Fibroblast of lung (primary cell): ENCODE data around the gene PATJ. TPM values are rescaled to one million over a fixed set of nuclear protein-coding genes. Genes with fewer than 3 reads are reported as not detected.
"Not testable (repeated sequence)": the region's sequence is repeated elsewhere in the genome, so short reads cannot be mapped to it uniquely, and the experiment has no call there.

ENCODE experiments used
- DNase-seq, 2 donors: peaks; one replicate each; pipeline versions ENCODE4 v3.0.0 to v3.0.0-alpha.2; 2010; ENCODE audit warnings: low read depth in 2 of 2
- H2AFZ ChIP-seq: 2 replicates; pipeline ENCODE4 v1.5.1; 2012; ENCODE audit warnings: low read length, control low read depth, inconsistent platforms
- H3K27ac ChIP-seq: 2 replicates; pipeline ENCODE4 v1.5.1; 2011; ENCODE audit warnings: low read length, control low read depth; ENCODE audit not compliant: insufficient read depth
- H3K27me3 ChIP-seq: 2 replicates; pipeline ENCODE4 v1.5.1; 2011; ENCODE audit warnings: mild to moderate bottlenecking, low read length; ENCODE audit not compliant: control insufficient read depth, insufficient read depth
- H3K36me3 ChIP-seq: 2 replicates; pipeline ENCODE4 v1.5.1; 2011; ENCODE audit warnings: low read length; ENCODE audit not compliant: control insufficient read depth, insufficient read depth
- H3K4me1 ChIP-seq: 2 replicates; pipeline ENCODE4 v1.5.1; 2011; ENCODE audit warnings: low read length; ENCODE audit not compliant: control insufficient read depth, insufficient read depth; ENCODE audit errors: extremely low read depth
- H3K4me2 ChIP-seq: 2 replicates; pipeline ENCODE4 v1.5.1; 2011; ENCODE audit warnings: low read length, control low read depth; ENCODE audit not compliant: insufficient read depth; ENCODE audit errors: extremely low read depth
- H3K4me3 ChIP-seq, 4 experiments: fragments of 200-600 bp in 1 of 4; sonication (generic) in 1 of 4; replicated peaks in 1 of 4; 2 replicates each; pipeline ENCODE4 v1.5.1; 2011 to 2016; ENCODE audit warnings: low read length in 4 of 4, low read depth in 3 of 4, mild to moderate bottlenecking in 3 of 4, control low read depth in 2 of 4, inconsistent platforms in 1 of 4, mixed read lengths in 1 of 4; ENCODE audit not compliant: insufficient read depth in 1 of 4; ENCODE audit errors: control extremely low read depth in 1 of 4
- H3K79me2 ChIP-seq: 2 replicates; pipeline ENCODE4 v1.5.1; 2012; ENCODE audit warnings: mild to moderate bottlenecking, low read length, inconsistent platforms; ENCODE audit not compliant: control insufficient read depth, insufficient read depth
- H3K9ac ChIP-seq: 2 replicates; pipeline ENCODE4 v1.5.1; 2011; ENCODE audit warnings: mild to moderate bottlenecking, low read length, control low read depth; ENCODE audit not compliant: insufficient read depth
- H3K9me3 ChIP-seq: 2 replicates; pipeline ENCODE4 v1.5.1; 2012; ENCODE audit warnings: low read depth, low read length; ENCODE audit not compliant: control insufficient read depth, insufficient read depth
- H4K20me1 ChIP-seq: 2 replicates; pipeline ENCODE4 v1.5.1; 2011; ENCODE audit warnings: low read length; ENCODE audit not compliant: control insufficient read depth, insufficient read depth; ENCODE audit errors: extremely low read depth
- CTCF ChIP-seq, 2 donors: IDR thresholded peaks in 1 of 2; conservative IDR thresholded peaks in 1 of 2; 1 replicate in 1 of 2; 2 replicates in 1 of 2; pipeline ENCODE4 v1.5.1; 2011 to 2012; ENCODE audit warnings: low read length in 2 of 2, control low read depth in 1 of 2, inconsistent platforms in 1 of 2, low read depth in 1 of 2, mild to moderate bottlenecking in 1 of 2
- EZH2 ChIP-seq: IDR thresholded peaks from 2 replicates; pipeline ENCODE4 v1.5.1; 2012; ENCODE audit warnings: low read length, control low read depth, mild to moderate bottlenecking; ENCODE audit errors: missing control alignments
- polyA plus RNA-seq, 2 donors: library from polyadenylated mRNA; depleted of rRNA in 1 of 2; stranded (reverse) in 1 of 2; unstranded in 1 of 2; fragments of >200 nt; gene quantifications; 2 replicates each; pipeline ENCODE4 v1.2.1, GENCODE V29; 2011 to 2012; ENCODE audit warnings: missing spikeins in 1 of 2
- total RNA-seq: library from RNA; depleted of rRNA; stranded (reverse); fragments of >200 nt; gene quantifications from 2 replicates; pipeline ENCODE4 v1.2.1, GENCODE V29; 2014

PATJ gene
- total and polyA plus RNA-seq, 2 donors (not counting 1 experiment from before 2014, with no cell fraction given): 2.5 to 12.4 TPM

GRCh38 chr1:62161711-62162110, 419.4 kb downstream of the PATJ start:
- Histone ChIP-seq H3K36me3 (no peaks in the 10 kb centered on the region), H3K9ac (no peak overlapping the region), H3K4me3 (no peak overlapping the region), H3K27ac (no peak overlapping the region), H3K4me2 (no peak overlapping the region), H3K4me1 (no peaks in the 10 kb centered on the region), H4K20me1 (no peaks in the 10 kb centered on the region), H2AFZ (no peak overlapping the region), H3K9me3 (no peaks in the 10 kb centered on the region), H3K27me3 (no peaks in the 10 kb centered on the region), H3K79me2 (no peaks in the 10 kb centered on the region)
- TF ChIP-seq EZH2 (no peak), CTCF (conservative IDR thresholded peaks at IDR 0.05 in 1 of 2, IDR thresholded peaks at IDR 0.05 in 1 of 2; ENCODE audit: low read depth in 1 of 2, low read length in 2 of 2) (no peak)
- no peak for DNase-seq

- H3K4me3 ChIP-seq: not testable (repeated sequence)
Observed at GRCh38 chr1:62170380-62170779, 428.1 kb downstream of the PATJ start.

GRCh38 chr1:62175568-62176179, 433.4 kb downstream of the PATJ start:
- TF ChIP-seq CTCF (conservative IDR thresholded peaks at IDR 0.05 in 1 of 2, IDR thresholded peaks at IDR 0.05 in 1 of 2; ENCODE audit: low read depth in 1 of 2, low read length in 2 of 2) (peak; percentile 66 to 76), EZH2 (no peak)
- H3K27ac ChIP-seq: no peak overlapping the region
- no peak overlapping the region for H2AFZ ChIP-seq
- no peaks in the 10 kb centered on the region for H3K27me3 ChIP-seq
- H3K4me3 ChIP-seq: no peak overlapping the region
- H3K4me2 ChIP-seq: no peak overlapping the region
- no peaks in the 10 kb centered on the region for H3K36me3 ChIP-seq
- H3K9ac ChIP-seq: no peak overlapping the region
- H4K20me1 ChIP-seq: no peaks in the 10 kb centered on the region
- DNase-seq: peak; percentile 27 to 65
- no peaks in the 10 kb centered on the region for H3K79me2 ChIP-seq
- H3K9me3 ChIP-seq: no peaks in the 10 kb centered on the region
- no peaks in the 10 kb centered on the region for H3K4me1 ChIP-seq

More at GRCh38 chr1:62170380-62170779, 428.1 kb downstream of the PATJ start:
- not testable (repeated sequence) for H3K4me1 ChIP-seq, H2AFZ ChIP-seq, H3K36me3 ChIP-seq, H3K9ac ChIP-seq, H3K9me3 ChIP-seq, H3K27ac ChIP-seq, H3K79me2 ChIP-seq, H4K20me1 ChIP-seq, H3K27me3 ChIP-seq, DNase-seq, H3K4me2 ChIP-seq
